Natural killer cell (primary cell): Measurements from ENCODE around the gene PLXNA4. TPM values are rescaled to one million over a fixed set of nuclear protein-coding genes. Genes with fewer than 3 reads are reported as not detected.

Experiments
- ATAC-seq, 3 donors: fragments of 150-1000 bp in 2 of 3; fragments of 200-7000 bp in 1 of 3; cut with Tn5 transposase; 1 replicate in 1 of 3; 2 replicates in 2 of 3; pipeline ENCODE4 v1.10.0; 2021; ENCODE audit warnings: mild to moderate bottlenecking in 2 of 3, moderate library complexity in 2 of 3
- DNase-seq, 2 donors: peaks; one replicate each; pipeline versions ENCODE4 v3.0.0 to v3.0.0-alpha.2; 2013 to 2021; ENCODE audit warnings: mixed read lengths in 1 of 2
- H3K27ac ChIP-seq: one replicate; pipeline ENCODE4 v1.5.1; 2013; ENCODE audit warnings: mild to moderate bottlenecking, low read length
- H3K27me3 ChIP-seq: one replicate; pipeline ENCODE4 v1.6.1; 2013; ENCODE audit warnings: low read length; ENCODE audit not compliant: control insufficient read depth, insufficient read depth
- H3K36me3 ChIP-seq: one replicate; pipeline ENCODE4 v1.6.1; 2013; ENCODE audit warnings: low read length; ENCODE audit not compliant: control insufficient read depth, insufficient read depth
- H3K4me1 ChIP-seq: one replicate; pipeline ENCODE4 v1.6.1; 2013; ENCODE audit warnings: low read length; ENCODE audit not compliant: control insufficient read depth, insufficient read depth
- H3K4me3 ChIP-seq: one replicate; pipeline ENCODE4 v1.5.1; 2013; ENCODE audit warnings: low read length
- H3K9me3 ChIP-seq: one replicate; pipeline ENCODE4 v1.6.1; 2013; ENCODE audit warnings: low read length; ENCODE audit not compliant: control insufficient read depth, insufficient read depth
- H3K27ac Mint-ChIP-seq, 2 donors: one replicate each; pipeline ENCODE4 v1.8.0; 2022; ENCODE audit warnings: mild to moderate bottlenecking in 2 of 2, mixed read lengths in 2 of 2, moderate library complexity in 1 of 2
- H3K27me3 Mint-ChIP-seq, 2 donors: one replicate each; pipeline ENCODE4 v1.8.0; 2022; ENCODE audit warnings: low read depth in 2 of 2, mixed read lengths in 2 of 2
- H3K36me3 Mint-ChIP-seq: one replicate; pipeline ENCODE4 v1.8.0; 2022; ENCODE audit warnings: mixed read lengths
- H3K4me1 Mint-ChIP-seq, 2 donors: one replicate each; pipeline ENCODE4 v1.8.0; 2022; ENCODE audit warnings: mixed read lengths in 2 of 2
- H3K4me3 Mint-ChIP-seq: one replicate; pipeline ENCODE4 v1.8.0; 2022; ENCODE audit warnings: mild to moderate bottlenecking, moderate library complexity, mixed read lengths
- H3K9me3 Mint-ChIP-seq, 2 donors: one replicate each; pipeline ENCODE4 v1.8.0; 2022; ENCODE audit warnings: mixed read lengths in 2 of 2
- WGBS: methylation state at CpG from one replicate; pipeline ENCODE4 v1.1.7; 2013; ENCODE audit warnings: missing lambda C conversion rate; ENCODE audit not compliant: insufficient coverage; 5-methylcytosine and 5-hydroxymethylcytosine counted together
- intact Hi-C: fragments of 100-400 bp; cut with micrococcal nuclease; formaldehyde crosslinking; loops from one replicate; pipeline ENCODE4 v1.14.2; 2022
- total RNA-seq, 4 donors: library from RNA; stranded (reverse); fragments of 120-200 nt in 1 of 4; gene quantifications; one replicate each; pipeline versions ENCODE4 v1.2.3 to v1.2.4, GENCODE V29; 2013 to 2022
- TF ChIP-seq, protein P1 (sequence below): fragments of 200-600 bp; IDR thresholded peaks from one replicate; pipeline ENCODE4 v1.8.0; 2022; ENCODE audit warnings: antibody characterized with exemption

PLXNA4 gene
- total RNA-seq, 3 donors from 2014 or later (not counting 1 experiment from before 2014, with no cell fraction given) = 5.1 to 15.3 (median 10.9) TPM

DNA sequence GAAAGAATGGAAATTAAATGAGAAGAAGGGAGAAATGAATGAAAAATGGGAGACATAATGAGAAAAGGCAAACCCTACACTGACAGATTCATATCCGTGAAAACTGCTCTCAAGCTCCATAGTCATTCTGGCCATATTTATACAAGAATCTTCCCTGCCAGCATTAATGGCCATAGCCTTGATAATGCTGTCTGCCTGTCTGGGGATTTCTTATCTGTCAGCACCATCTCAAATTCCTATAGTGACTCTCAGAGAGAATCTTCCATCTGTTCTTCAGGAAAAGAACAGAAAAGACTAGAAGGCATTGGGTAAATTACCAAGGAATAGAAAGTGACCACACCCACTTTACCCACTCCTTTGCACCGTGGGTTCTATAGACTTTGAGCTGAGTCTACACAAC, 295.9 kb downstream of the PLXNA4 start:
- no peak overlapping the region for H3K4me3 ChIP-seq
- intact Hi-C loops = no loop called here
- DNase-seq (no peak), ATAC-seq (no peak)
- 88% methylated on average over 1 of the region's 2 CpGs for WGBS
- H3K4me3 Mint-ChIP-seq = no peak overlapping the region
- peaks cover 13 to 15% of the 10 kb centered on the region in 2 donors for H3K27me3 Mint-ChIP-seq
- no peaks in the 10 kb centered on the region for H3K27me3 ChIP-seq
- H3K9me3 ChIP-seq = no peaks in the 10 kb centered on the region
- H3K4me1 Mint-ChIP-seq = no peaks in the 10 kb centered on the region
- TF ChIP-seq, protein P1, sequence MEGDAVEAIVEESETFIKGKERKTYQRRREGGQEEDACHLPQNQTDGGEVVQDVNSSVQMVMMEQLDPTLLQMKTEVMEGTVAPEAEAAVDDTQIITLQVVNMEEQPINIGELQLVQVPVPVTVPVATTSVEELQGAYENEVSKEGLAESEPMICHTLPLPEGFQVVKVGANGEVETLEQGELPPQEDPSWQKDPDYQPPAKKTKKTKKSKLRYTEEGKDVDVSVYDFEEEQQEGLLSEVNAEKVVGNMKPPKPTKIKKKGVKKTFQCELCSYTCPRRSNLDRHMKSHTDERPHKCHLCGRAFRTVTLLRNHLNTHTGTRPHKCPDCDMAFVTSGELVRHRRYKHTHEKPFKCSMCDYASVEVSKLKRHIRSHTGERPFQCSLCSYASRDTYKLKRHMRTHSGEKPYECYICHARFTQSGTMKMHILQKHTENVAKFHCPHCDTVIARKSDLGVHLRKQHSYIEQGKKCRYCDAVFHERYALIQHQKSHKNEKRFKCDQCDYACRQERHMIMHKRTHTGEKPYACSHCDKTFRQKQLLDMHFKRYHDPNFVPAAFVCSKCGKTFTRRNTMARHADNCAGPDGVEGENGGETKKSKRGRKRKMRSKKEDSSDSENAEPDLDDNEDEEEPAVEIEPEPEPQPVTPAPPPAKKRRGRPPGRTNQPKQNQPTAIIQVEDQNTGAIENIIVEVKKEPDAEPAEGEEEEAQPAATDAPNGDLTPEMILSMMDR = no peak
- H3K27ac Mint-ChIP-seq = no peak overlapping the region
- H3K27ac ChIP-seq = no peak overlapping the region
- no peaks in the 10 kb centered on the region for H3K4me1 ChIP-seq
- H3K36me3 Mint-ChIP-seq = no peaks in the 10 kb centered on the region
- no peaks in the 10 kb centered on the region for H3K9me3 Mint-ChIP-seq
- no peaks in the 10 kb centered on the region for H3K36me3 ChIP-seq

GRCh38 chr7:132279718-132280117, 296.6 kb downstream of the PLXNA4 start:
- intact Hi-C loops = no loop called here
- no peaks in the 10 kb centered on the region for H3K9me3 ChIP-seq
- Mint-ChIP-seq H3K27ac (no peak overlapping the region), H3K27me3 (peaks cover 13 to 15% of the 10 kb centered on the region in 2 donors), H3K9me3 (no peaks in the 10 kb centered on the region), H3K4me1 (no peaks in the 10 kb centered on the region), H3K36me3 (no peaks in the 10 kb centered on the region), H3K4me3 (no peak overlapping the region)
- no peak overlapping the region for H3K27ac ChIP-seq
- DNase-seq (no peak), ATAC-seq (no peak)
- no peaks in the 10 kb centered on the region for H3K27me3 ChIP-seq
- H3K4me3 ChIP-seq = no peak overlapping the region
- H3K4me1 ChIP-seq = no peaks in the 10 kb centered on the region
- TF ChIP-seq, protein P1 = no peak
- H3K36me3 ChIP-seq = no peaks in the 10 kb centered on the region
- WGBS = 90% methylated on average over 4 of the region's 4 CpGs

DNA sequence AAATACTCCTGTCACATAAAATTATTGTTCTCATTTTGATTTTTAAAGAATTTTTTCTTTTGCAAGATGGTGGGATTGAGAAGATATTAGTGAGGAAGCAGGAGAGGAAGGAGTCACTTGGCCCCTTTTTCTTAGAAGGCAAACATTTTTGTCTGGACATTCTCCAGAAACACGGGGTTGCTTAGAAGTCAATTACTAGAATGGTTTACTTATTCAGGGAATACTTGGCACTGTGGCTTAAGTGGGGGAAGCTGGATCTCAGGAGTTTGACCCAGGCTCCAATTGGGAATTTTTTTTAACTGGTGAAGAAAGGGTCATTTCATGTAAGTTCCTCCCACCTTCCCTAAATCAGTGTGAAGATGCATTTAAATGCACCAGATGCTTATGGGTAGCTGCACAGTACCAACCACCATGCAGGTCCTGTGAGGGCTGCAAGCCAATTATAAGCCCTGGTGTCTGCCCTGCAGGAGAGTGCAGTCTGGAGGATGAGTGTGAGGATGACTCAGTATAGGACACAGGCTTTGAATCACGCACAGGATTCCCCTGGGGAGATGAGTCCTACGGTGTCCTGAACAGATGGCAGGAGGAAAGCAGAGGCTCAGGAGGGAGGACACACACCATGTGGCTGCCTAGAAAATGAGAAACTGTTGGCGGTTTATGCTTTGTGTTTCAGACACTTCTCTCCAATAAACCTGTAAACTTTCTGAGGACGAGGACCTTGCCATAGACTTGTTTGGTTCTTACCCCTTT, 299.1 kb downstream of the PLXNA4 start:
- DNase-seq (no peak), ATAC-seq (no peak)
- Mint-ChIP-seq H3K4me1 (no peaks in the 10 kb centered on the region), H3K36me3 (no peaks in the 10 kb centered on the region), H3K27ac (no peak overlapping the region), H3K9me3 (no peaks in the 10 kb centered on the region), H3K27me3 (peaks cover 13 to 15% of the 10 kb centered on the region in 2 donors), H3K4me3 (no peak overlapping the region)
- Histone ChIP-seq H3K27me3 (no peaks in the 10 kb centered on the region), H3K4me1 (no peaks in the 10 kb centered on the region), H3K9me3 (no peaks in the 10 kb centered on the region), H3K4me3 (no peak overlapping the region), H3K36me3 (no peaks in the 10 kb centered on the region), H3K27ac (no peak overlapping the region)
- WGBS = 72% methylated on average over 5 of the region's 5 CpGs
- TF ChIP-seq, protein P1 = no peak
- intact Hi-C loops = no loop called here

- peaks cover 9 to 15% of the 10 kb centered on the region in 2 donors for H3K27me3 Mint-ChIP-seq
- H3K9me3 ChIP-seq = no peaks in the 10 kb centered on the region
- no peaks in the 10 kb centered on the region for H3K27me3 ChIP-seq
- H3K36me3 ChIP-seq = no peaks in the 10 kb centered on the region
- TF ChIP-seq, protein P1 = no peak
- no peak overlapping the region for H3K27ac Mint-ChIP-seq
- no peaks in the 10 kb centered on the region for H3K4me1 ChIP-seq
- 53% methylated on average over 3 of the region's 3 CpGs for WGBS
- DNase-seq (no peak), ATAC-seq (no peak)
- no peak overlapping the region for H3K4me3 Mint-ChIP-seq
- H3K4me1 Mint-ChIP-seq = no peaks in the 10 kb centered on the region
- H3K27ac ChIP-seq = no peak overlapping the region
- intact Hi-C loops = no loop called here
- no peaks in the 10 kb centered on the region for H3K36me3 Mint-ChIP-seq
- H3K9me3 Mint-ChIP-seq = no peaks in the 10 kb centered on the region
- no peak overlapping the region for H3K4me3 ChIP-seq
Measured at GRCh38 chr7:132276234-132276630, 300.0 kb downstream of the PLXNA4 start.
